Keratinocyte (primary cell): ENCODE results near the gene BATF. TPM values are rescaled to one million over a fixed set of nuclear protein-coding genes. Genes with fewer than 3 reads are reported as not detected.

ENCODE experiments used
- DNase-seq: peaks from one replicate; pipeline ENCODE4 v3.0.0-alpha.2; 2011; ENCODE audit warnings: low read depth, missing footprints, low spot score
- FAIRE-seq: peaks from 2 replicates; lab custom pipeline; 2011; peaks lifted over from hg19 to GRCh38; lab: Jason Lieb, UNC
- H2AFZ ChIP-seq: 2 replicates; pipeline ENCODE4 v1.6.0; 2012; ENCODE audit warnings: low read length, control low read depth, inconsistent platforms; ENCODE audit not compliant: control insufficient read depth
- H3K27ac ChIP-seq: 2 replicates; pipeline ENCODE4 v1.5.1; 2011; ENCODE audit warnings: low read length; ENCODE audit not compliant: control insufficient read depth, insufficient read depth
- H3K27me3 ChIP-seq: 3 replicates; pipeline ENCODE4 v1.6.0; 2011; ENCODE audit warnings: low read length; ENCODE audit not compliant: control insufficient read depth, insufficient read depth; ENCODE audit errors: extremely low read depth
- H3K36me3 ChIP-seq, 2 experiments: 2 replicates in 1 of 2; 3 replicates in 1 of 2; pipeline ENCODE4 v1.5.1; 2011; ENCODE audit warnings: low read length in 2 of 2, mild to moderate bottlenecking in 1 of 2; ENCODE audit not compliant: control insufficient read depth in 2 of 2, insufficient read depth in 2 of 2; ENCODE audit errors: extremely low read depth in 1 of 2
- H3K4me1 ChIP-seq: 3 replicates; pipeline ENCODE4 v1.5.1; 2011; ENCODE audit warnings: low read length; ENCODE audit not compliant: control insufficient read depth, insufficient read depth; ENCODE audit errors: extremely low read depth
- H3K4me2 ChIP-seq: 3 replicates; pipeline ENCODE4 v1.6.0; 2011; ENCODE audit warnings: low read depth, low read length; ENCODE audit not compliant: control insufficient read depth, insufficient read depth; ENCODE audit errors: extremely low read depth
- H3K4me3 ChIP-seq, 3 experiments: fragments of 200-600 bp in 1 of 3; sonication (generic) in 1 of 3; 2 replicates in 2 of 3; 3 replicates in 1 of 3; pipeline ENCODE4 v1.5.1; 2011 to 2016; ENCODE audit warnings: low read length in 3 of 3, mild to moderate bottlenecking in 3 of 3, control low read depth in 2 of 3, inconsistent platforms in 1 of 3, low read depth in 1 of 3, mixed read lengths in 1 of 3, mixed run types in 1 of 3, moderate library complexity in 1 of 3; ENCODE audit not compliant: control insufficient read depth in 2 of 3, insufficient read depth in 2 of 3; ENCODE audit errors: extremely low read depth in 1 of 3
- H3K79me2 ChIP-seq: 2 replicates; pipeline ENCODE4 v1.6.0; 2012; ENCODE audit warnings: low read length; ENCODE audit not compliant: control insufficient read depth, insufficient read depth
- H3K9ac ChIP-seq: 3 replicates; pipeline ENCODE4 v1.6.0; 2011; ENCODE audit warnings: low read length; ENCODE audit not compliant: control insufficient read depth, insufficient read depth; ENCODE audit errors: extremely low read depth
- H3K9me1 ChIP-seq: 3 replicates; pipeline ENCODE4 v1.6.0; 2011; ENCODE audit warnings: low read length; ENCODE audit not compliant: control insufficient read depth, insufficient read depth; ENCODE audit errors: extremely low read depth
- H3K9me3 ChIP-seq: 2 replicates; pipeline ENCODE4 v1.5.1; 2012; ENCODE audit warnings: low read depth, low read length; ENCODE audit not compliant: control insufficient read depth
- H4K20me1 ChIP-seq: 3 replicates; pipeline ENCODE4 v1.6.0; 2011; ENCODE audit warnings: low read length; ENCODE audit not compliant: control insufficient read depth, insufficient read depth; ENCODE audit errors: extremely low read depth
- CTCF ChIP-seq, 3 experiments: IDR thresholded peaks in 1 of 3; conservative IDR thresholded peaks in 1 of 3; optimal IDR thresholded peaks in 1 of 3; 2 replicates in 2 of 3; 3 replicates in 1 of 3; pipeline versions ENCODE3 to v1.5.1; 2011; ENCODE audit warnings: low read length in 3 of 3, mild to moderate bottlenecking in 3 of 3, moderate library complexity in 2 of 3, control low read depth in 1 of 3, inconsistent platforms in 1 of 3; ENCODE audit not compliant: insufficient read depth in 2 of 3; ENCODE audit errors: extremely low read depth in 1 of 3
- EZH2 ChIP-seq: IDR thresholded peaks from one replicate; pipeline ENCODE4 v1.6.1; 2012; ENCODE audit warnings: inconsistent platforms, mild to moderate bottlenecking, low read length, moderate library complexity
- dilution Hi-C: fragments of 300-500 bp; cut with MboI; formaldehyde crosslinking; loops from one replicate; pipeline ENCODE4 v1.7.0; 2020; ENCODE audit warnings: low sequenced_read_pairs; ENCODE audit not compliant: extremely low pct_ligation_motif_present
- polyA plus RNA-seq, 5 experiments: library from polyadenylated mRNA; depleted of rRNA in 3 of 5; stranded (reverse) in 3 of 5; stranded (forward) in 1 of 5; unstranded in 1 of 5; fragments of >200 nt; gene quantifications; 1 replicate in 1 of 5; 2 replicates in 3 of 5; 3 replicates in 1 of 5; pipeline versions ENCODE4 v1.2.1 to v1.2.3, GENCODE V29; 2011 to 2012; ENCODE audit warnings: missing spikeins in 2 of 5, low read depth in 1 of 5, low replicate concordance in 1 of 5

The BATF gene
- polyA plus RNA-seq, 1 donor (not counting 4 experiments of a cell fraction or from before 2014, with no cell fraction given): not detected

GRCh38 chr14:75558440-75558839 is 36.2 kb downstream of the BATF start:
- no peak overlapping the region for H3K9ac ChIP-seq
- H3K4me1 ChIP-seq: peaks cover 26% of the 10 kb centered on the region
- DNase-seq (no peak), FAIRE-seq (no peak)
- H2AFZ ChIP-seq: no peak overlapping the region
- no peaks in the 10 kb centered on the region for H3K79me2 ChIP-seq
- H3K9me1 ChIP-seq: peaks cover 2% of the 10 kb centered on the region
- no peak overlapping the region for H3K4me2 ChIP-seq
- TF ChIP-seq CTCF (optimal IDR thresholded peaks at IDR 0.05 in 1 of 3, IDR thresholded peaks at IDR 0.05 in 1 of 3, conservative IDR thresholded peaks at IDR 0.05 in 1 of 3; ENCODE audit: extremely low read depth in 1 of 3, insufficient read depth in 2 of 3, low read length in 3 of 3) (no peak), EZH2 (no peak)
- H3K27ac ChIP-seq: no peak overlapping the region
- dilution Hi-C loops: no loop called here
- H4K20me1 ChIP-seq: peaks cover 3% of the 10 kb centered on the region
- H3K4me3 ChIP-seq: no peak overlapping the region
- no peaks in the 10 kb centered on the region for H3K9me3 ChIP-seq
- H3K27me3 ChIP-seq: no peaks in the 10 kb centered on the region
- no peaks in the 10 kb centered on the region for H3K36me3 ChIP-seq

- H3K79me2 ChIP-seq: no peaks in the 10 kb centered on the region
- H3K4me3 ChIP-seq: no peak overlapping the region
- no peak for DNase-seq
- TF ChIP-seq CTCF (optimal IDR thresholded peaks at IDR 0.05 in 1 of 3, IDR thresholded peaks at IDR 0.05 in 1 of 3, conservative IDR thresholded peaks at IDR 0.05 in 1 of 3; ENCODE audit: extremely low read depth in 1 of 3, insufficient read depth in 2 of 3, low read length in 3 of 3): no peak
- no peak overlapping the region for H3K27ac ChIP-seq
- H3K9ac ChIP-seq: no peak overlapping the region
- H3K36me3 ChIP-seq: no peaks in the 10 kb centered on the region
- peaks cover 3% of the 10 kb centered on the region for H4K20me1 ChIP-seq
- peaks cover 26% of the 10 kb centered on the region for H3K4me1 ChIP-seq
- dilution Hi-C loops: no loop called here
- FAIRE-seq: no peak
- peaks cover 2% of the 10 kb centered on the region for H3K9me1 ChIP-seq
- H2AFZ ChIP-seq: no peak overlapping the region
- H3K4me2 ChIP-seq: no peak overlapping the region
- no peaks in the 10 kb centered on the region for H3K27me3 ChIP-seq
- H3K9me3 ChIP-seq: no peaks in the 10 kb centered on the region
Measured at GRCh38 chr14:75559045-75559444, 36.8 kb downstream of the BATF start.
